HG02642 (cell line): ENCODE results near the gene PLB1.

Source experiments
- ATAC-seq: cut with Tn5 transposase; IDR thresholded peaks from one replicate; pipeline ENCODE4 v1.9.1; 2021; ENCODE audit warnings: mild to moderate bottlenecking; ENCODE audit not compliant: unreplicated experiment, poor library complexity

PLB1 gene

DNA sequence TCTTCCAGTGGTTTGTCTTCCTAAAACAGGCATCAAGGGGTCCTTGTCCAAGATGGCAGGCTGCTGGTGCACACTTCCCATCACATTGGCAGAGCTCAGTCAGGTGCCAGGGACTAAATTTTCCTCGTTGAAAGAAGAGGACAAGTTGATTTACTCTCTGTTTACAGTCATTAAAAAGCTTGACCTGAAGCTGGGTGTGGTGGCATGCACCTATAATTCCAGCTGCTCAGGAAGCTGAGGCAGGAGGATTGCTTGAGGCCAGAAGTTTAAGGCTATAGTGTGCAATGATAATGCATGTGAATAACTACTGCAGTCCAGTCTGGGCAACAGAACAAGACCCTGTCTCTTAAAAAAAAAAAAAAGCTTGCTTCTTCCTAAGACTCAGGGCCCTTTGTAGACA is 3.6 kb upstream of the PLB1 start:
- no peak for ATAC-seq

GRCh38 chr2:28493636-28494035 is 2.2 kb upstream of the PLB1 start:
- no peak for ATAC-seq

GRCh38 chr2:28496781-28497180 is 921 bp downstream of the PLB1 start:
- ATAC-seq, result no peak

GRCh38 chr2:28497206-28497605 is 1.3 kb downstream of the PLB1 start:
- ATAC-seq, result no peak

GRCh38 chr2:28499282-28499681 is 3.4 kb downstream of the PLB1 start:
- no peak for ATAC-seq

GRCh38 chr2:28505361-28505760 is 9.5 kb downstream of the PLB1 start:
- ATAC-seq, result no peak

DNA sequence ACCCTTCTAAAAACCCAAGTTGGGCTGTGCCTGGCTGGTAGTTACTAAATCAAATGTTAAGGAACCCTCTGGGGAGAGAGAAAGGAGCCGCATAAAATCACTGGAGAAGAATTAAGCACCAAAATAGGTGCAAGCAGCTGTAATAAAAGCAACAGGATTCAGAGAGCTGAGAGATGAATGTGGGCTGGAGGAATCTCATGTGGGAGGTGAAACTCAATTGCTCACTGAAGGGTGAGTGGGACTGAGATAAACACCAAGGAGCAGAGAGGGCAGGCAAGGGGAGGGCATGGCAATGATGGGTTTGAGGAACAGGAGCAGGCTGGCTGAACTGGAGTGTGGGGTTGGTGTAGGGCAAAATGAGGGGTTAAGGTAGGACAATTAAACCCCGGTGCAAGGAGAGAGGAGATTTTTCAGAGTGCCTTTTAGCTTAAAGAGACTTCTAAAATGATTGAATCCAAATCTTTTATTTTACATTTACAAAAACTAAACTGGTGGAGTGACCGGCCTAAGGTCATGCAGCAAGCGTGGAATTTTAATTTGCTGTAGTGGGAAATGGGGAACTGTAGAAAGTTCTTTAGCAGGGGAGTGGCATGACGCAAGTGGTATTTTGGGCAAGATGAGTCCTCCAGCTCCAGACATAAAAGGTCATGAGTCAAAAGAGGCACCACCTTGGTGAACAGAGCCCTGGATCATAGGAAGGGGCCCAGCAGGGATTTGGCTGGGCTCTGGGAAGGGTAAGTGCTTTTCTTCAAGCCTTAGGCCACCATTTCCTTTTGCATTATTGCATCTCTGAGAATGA is 10.5 kb downstream of the PLB1 start:
- no peak for ATAC-seq

DNA sequence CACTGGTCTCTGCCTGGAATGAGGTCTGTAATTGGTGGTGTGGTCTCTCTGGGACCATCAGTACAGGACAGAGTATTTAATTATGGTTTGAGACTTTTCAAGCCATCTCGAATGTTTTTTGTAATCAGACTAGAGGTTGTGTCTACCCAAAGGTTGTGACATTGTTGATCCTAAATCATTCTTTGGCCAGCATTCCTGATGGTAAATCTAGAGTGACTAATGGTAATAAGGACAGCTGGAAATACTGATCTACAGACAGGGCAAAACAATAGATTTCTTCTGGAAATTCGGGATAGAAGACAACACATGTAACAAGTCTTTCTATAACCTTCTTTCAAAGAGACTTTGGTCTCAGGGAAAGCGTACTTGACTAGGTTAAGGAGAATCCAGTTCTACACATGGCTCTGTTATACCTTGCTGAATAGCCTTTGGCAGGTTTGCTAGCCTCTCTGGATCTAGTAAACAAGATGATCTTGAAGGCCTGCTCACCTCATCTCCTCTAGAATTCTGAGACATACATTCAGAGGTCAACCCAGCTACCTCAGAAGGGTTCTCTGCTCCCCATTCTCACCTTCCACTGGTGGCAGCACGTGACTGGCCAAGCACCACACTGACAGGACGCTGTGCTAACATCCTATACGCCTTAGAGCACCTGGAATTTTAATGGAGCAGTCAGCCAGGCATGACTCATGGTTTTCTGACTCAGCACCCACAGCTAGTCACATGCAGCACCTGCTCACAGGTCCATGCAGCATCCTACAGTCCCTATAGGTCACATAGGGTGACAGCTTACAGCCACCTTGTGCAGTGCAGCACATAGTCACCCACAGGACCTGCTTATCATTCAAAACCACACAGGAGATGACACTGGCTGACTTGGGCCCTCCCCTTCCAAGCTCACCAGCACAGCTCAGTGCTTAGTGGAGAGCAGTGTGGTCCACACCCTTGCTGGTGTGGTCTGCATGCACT is 12.2 kb downstream of the PLB1 start:
- no peak for ATAC-seq

- ATAC-seq, result no peak
Observed at GRCh38 chr2:28509361-28509760, 13.5 kb downstream of the PLB1 start.

- ATAC-seq, result no peak
Observed at GRCh38 chr2:28510184-28510583, 14.3 kb downstream of the PLB1 start.

DNA sequence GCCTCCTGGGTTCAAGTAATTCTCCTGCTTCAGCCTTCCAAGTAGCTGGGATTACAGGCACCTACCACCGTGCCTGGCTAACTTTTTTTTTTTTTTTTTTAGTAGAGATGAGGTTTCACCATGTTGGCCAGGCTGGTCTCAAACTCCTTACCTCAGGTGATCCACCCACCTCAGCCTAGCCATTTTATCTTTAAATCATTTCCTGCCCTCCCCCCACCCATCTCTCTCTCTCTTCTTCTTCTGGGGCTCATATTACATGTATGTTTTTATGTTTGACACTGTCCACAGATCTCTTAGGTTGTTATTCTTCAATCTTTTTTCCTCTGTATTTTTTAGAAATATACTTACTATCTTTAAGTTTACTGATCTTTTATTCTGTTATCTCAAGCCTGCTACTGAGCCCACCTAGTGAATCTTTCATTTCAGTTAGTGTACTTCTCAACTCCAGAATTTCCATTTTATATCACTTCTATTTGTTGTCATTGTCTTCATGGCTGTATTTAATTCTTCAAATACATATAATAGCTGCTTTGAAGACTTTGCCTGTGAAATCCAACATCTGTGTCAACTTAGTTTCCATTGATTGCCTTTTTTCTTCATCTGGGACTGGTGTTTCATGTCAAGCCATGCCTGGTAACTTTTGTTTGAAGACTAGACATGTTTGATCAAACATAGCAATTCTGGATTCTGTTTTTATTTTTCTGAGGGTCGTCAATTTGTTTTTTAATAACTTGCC is 16.2 kb downstream of the PLB1 start:
- no peak for ATAC-seq

- ATAC-seq, result no peak
Observed at GRCh38 chr2:28512607-28512965, 16.7 kb downstream of the PLB1 start.

DNA sequence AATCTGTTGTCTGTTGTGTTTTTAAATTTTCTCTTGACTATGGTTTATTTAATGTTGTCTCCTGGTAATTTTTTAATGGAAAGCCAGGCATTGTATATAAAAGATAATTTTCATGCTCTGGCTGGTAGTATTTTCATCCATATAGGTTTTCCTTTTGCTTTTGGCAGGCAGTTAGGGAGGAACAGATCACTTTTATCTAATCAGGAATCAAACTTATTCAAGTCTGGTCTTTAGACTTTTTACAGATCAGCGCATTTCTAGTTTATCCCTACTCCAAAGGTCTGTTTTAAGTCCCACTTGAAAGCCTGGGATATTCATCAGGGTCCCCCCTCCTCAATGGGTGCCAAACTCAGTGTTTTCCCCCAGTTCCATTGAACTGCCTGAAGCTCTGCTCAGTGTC is 17.2 kb downstream of the PLB1 start:
- no peak for ATAC-seq

GRCh38 chr2:28515176-28515751 is 19.4 kb downstream of the PLB1 start:
- no peak for ATAC-seq

GRCh38 chr2:28516430-28516829 is 20.6 kb downstream of the PLB1 start:
- no peak for ATAC-seq

DNA sequence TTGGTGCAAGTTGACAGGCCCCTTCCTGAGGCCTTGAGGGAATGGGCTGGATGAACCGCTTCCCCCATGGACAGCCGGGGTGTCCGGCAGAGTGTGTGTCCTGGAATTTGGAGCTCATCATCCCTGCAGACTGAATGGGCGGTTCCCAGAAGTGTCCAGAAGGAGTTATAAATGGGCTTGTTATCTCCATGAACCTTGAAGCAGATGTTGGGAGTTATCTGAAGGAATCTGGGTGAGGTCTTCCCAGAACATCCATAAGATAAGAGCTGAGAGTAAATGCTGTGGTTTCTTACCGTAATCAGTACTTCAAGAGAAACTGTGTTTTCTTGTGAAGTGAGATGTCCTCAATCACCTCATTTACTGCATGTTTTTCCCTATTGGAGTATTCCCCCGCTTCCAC is 21.1 kb downstream of the PLB1 start:
- no peak for ATAC-seq

DNA sequence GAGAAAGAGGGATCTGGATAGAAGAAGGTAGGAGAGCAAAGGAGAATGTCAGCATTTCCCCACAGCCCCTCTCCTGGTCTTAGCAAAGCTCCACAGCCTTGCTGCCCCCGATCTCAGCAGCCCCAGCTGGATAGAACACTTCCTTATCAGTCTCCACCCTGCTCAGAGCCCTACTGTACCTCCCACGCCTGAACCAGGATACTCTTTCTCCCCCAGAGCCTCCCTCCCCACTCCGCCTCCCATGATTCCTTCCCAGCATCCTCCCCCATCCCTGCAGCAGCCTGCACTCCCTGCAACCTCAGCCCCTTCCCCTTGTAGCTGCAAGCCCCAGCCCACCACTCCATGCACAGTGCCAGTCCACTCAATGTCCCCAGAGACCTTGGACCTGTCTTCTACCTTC is 25.8 kb downstream of the PLB1 start:
- ATAC-seq, result no peak

- ATAC-seq, result no peak
Observed at GRCh38 chr2:28522481-28522880, 26.6 kb downstream of the PLB1 start.

DNA sequence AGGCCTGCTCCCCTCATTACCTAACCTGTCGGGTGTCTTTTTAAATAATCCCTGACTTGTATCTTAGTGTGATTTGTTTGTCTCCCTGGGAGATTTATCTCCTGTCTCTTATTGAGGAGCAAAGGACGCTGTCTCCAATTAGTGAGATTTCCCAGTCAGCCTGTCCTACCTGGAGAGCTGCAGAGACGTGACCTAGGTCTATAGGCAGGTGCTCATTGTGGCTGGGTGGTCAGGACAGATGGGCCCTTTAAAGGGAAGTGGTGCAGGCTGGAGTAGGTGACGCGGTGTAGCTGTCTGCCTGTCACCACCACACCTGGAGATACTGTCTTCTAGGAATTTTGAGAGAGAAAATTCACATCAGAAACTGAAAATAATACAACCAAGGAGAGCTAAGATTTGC is 28.0 kb downstream of the PLB1 start:
- ATAC-seq, result no peak

DNA sequence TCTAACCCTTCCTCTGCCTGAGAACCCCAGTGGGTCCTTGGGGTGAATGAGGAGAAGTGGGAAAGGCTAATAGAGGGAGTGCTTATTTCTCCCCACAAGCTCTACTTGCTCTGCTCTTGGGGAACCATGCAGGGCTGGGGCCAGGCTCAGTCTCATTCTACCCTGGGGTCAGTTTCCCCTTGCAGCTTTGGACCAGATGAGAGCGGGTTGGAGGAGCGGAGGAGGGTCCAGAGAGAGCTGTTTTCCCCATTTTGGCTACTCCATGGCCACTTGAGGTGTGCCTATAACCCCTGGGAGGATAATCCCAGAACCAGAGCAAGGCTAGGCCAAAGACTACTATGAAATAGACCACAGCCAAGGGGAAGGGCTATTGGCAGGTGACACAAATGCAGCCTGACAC is 29.6 kb downstream of the PLB1 start:
- ATAC-seq, result no peak
